ENCODE results near the gene SUGCT.

DNA sequence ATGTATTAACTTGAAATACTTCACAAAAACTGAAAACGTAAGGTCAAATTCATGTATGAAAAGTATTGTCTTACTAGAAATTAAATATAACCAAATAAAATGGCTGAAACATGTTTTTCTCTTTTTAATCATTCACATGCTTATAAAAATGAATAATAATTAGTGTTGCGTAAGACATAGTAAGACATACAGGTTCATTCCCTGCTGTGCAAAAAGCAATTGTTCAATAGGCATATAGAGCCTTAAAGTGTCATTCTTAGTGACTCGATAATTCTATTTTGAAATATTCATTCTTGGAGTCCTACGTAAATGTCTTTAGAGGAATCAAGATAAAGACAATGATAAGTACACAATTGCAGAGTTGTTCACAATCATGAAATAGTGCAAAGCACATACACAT is 337.1 kb downstream of the SUGCT start:
- TF ChIP-seq, protein P1, sequence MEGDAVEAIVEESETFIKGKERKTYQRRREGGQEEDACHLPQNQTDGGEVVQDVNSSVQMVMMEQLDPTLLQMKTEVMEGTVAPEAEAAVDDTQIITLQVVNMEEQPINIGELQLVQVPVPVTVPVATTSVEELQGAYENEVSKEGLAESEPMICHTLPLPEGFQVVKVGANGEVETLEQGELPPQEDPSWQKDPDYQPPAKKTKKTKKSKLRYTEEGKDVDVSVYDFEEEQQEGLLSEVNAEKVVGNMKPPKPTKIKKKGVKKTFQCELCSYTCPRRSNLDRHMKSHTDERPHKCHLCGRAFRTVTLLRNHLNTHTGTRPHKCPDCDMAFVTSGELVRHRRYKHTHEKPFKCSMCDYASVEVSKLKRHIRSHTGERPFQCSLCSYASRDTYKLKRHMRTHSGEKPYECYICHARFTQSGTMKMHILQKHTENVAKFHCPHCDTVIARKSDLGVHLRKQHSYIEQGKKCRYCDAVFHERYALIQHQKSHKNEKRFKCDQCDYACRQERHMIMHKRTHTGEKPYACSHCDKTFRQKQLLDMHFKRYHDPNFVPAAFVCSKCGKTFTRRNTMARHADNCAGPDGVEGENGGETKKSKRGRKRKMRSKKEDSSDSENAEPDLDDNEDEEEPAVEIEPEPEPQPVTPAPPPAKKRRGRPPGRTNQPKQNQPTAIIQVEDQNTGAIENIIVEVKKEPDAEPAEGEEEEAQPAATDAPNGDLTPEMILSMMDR (conservative IDR thresholded peaks at IDR 0.05; ENCODE audit: low read depth, low read length) = no peak
- no peak for TF ChIP-seq EZH2 (IDR thresholded peaks at IDR 0.05; ENCODE audit: borderline replicate concordance, low read depth, low read length, poor library complexity, severe bottlenecking)

All from A673 (cell line).